H9 (cell line): ENCODE data around the gene MED8. TPM values are rescaled to one million over a fixed set of nuclear protein-coding genes. Genes with fewer than 3 reads are reported as not detected.

ENCODE experiments used
- DNase-seq: peaks from one replicate; pipeline ENCODE4 v3.0.0-alpha.2; 2017
- H2AFZ ChIP-seq: one replicate; pipeline ENCODE4 v1.6.1; 2013; ENCODE audit warnings: mild to moderate bottlenecking, low read length, control low read depth, moderate library complexity
- H2AK5ac ChIP-seq: 2 replicates; pipeline ENCODE4 v1.6.1; 2013; ENCODE audit warnings: low read length, control low read depth, mixed read lengths; ENCODE audit not compliant: insufficient read length
- H2BK120ac ChIP-seq: one replicate; pipeline ENCODE4 v1.6.1; 2013; ENCODE audit warnings: low read depth, mild to moderate bottlenecking, low read length, control low read depth, inconsistent platforms; ENCODE audit not compliant: poor library complexity, severe bottlenecking
- H2BK12ac ChIP-seq: 2 replicates; pipeline ENCODE4 v1.6.1; 2013; ENCODE audit warnings: low read length, control low read depth, mixed read lengths, low read depth; ENCODE audit not compliant: insufficient read length
- H2BK15ac ChIP-seq: 2 replicates; pipeline ENCODE4 v1.6.1; 2013; ENCODE audit warnings: low read depth, low read length, control low read depth
- H2BK20ac ChIP-seq: one replicate; pipeline ENCODE4 v1.6.1; 2013; ENCODE audit warnings: low read depth, mild to moderate bottlenecking, low read length, control low read depth, inconsistent platforms; ENCODE audit not compliant: poor library complexity, severe bottlenecking
- H2BK5ac ChIP-seq: 2 replicates; pipeline ENCODE4 v1.6.1; 2013; ENCODE audit warnings: low read length, control low read depth, mixed read lengths; ENCODE audit not compliant: insufficient read length
- H3K14ac ChIP-seq: 2 replicates; pipeline ENCODE4 v1.6.1; 2013; ENCODE audit warnings: low read length, control low read depth; ENCODE audit not compliant: insufficient read depth
- H3K18ac ChIP-seq: 2 replicates; pipeline ENCODE4 v1.6.1; 2013; ENCODE audit warnings: low read depth, mild to moderate bottlenecking, mixed read lengths, low read length, control low read depth; ENCODE audit not compliant: insufficient read length
- H3K23ac ChIP-seq: 2 replicates; pipeline ENCODE4 v1.6.1; 2013; ENCODE audit warnings: low read length, control low read depth, mixed read lengths, low read depth; ENCODE audit not compliant: insufficient read length
- H3K23me2 ChIP-seq: 2 replicates; pipeline ENCODE4 v1.6.1; 2013; ENCODE audit warnings: low read depth, mild to moderate bottlenecking, mixed read lengths, low read length, control low read depth; ENCODE audit not compliant: insufficient read length, poor library complexity, severe bottlenecking
- H3K27ac ChIP-seq: 2 replicates; pipeline ENCODE4 v1.5.1; 2013; ENCODE audit warnings: low read length, control low read depth, mixed read lengths, low read depth; ENCODE audit not compliant: insufficient read length
- H3K27me3 ChIP-seq: 2 replicates; pipeline ENCODE4 v1.6.1; 2013; ENCODE audit warnings: low read length, control low read depth, inconsistent platforms; ENCODE audit not compliant: insufficient read depth
- H3K4ac ChIP-seq: 2 replicates; pipeline ENCODE4 v1.6.1; 2013; ENCODE audit warnings: low read depth, mild to moderate bottlenecking, control low read depth, inconsistent platforms, low read length, moderate library complexity
- H3K4me1 ChIP-seq: 2 replicates; pipeline ENCODE4 v1.6.1; 2013; ENCODE audit warnings: low read length, control low read depth, inconsistent platforms; ENCODE audit not compliant: insufficient read depth
- H3K4me2 ChIP-seq: 2 replicates; pipeline ENCODE4 v1.6.1; 2013; ENCODE audit warnings: low read length, control low read depth, mixed read lengths; ENCODE audit not compliant: insufficient read length, insufficient read depth
- H3K56ac ChIP-seq: 2 replicates; pipeline ENCODE4 v1.6.1; 2013; ENCODE audit warnings: low read depth, mild to moderate bottlenecking, mixed read lengths, low read length, control low read depth; ENCODE audit not compliant: insufficient read length
- H3K79me1 ChIP-seq: 2 replicates; pipeline ENCODE4 v1.6.1; 2013; ENCODE audit warnings: low read depth, mild to moderate bottlenecking, moderate library complexity, low read length, control low read depth, inconsistent platforms; ENCODE audit not compliant: insufficient read depth, poor library complexity, severe bottlenecking
- H3K79me2 ChIP-seq: 2 replicates; pipeline ENCODE4 v1.6.1; 2013; ENCODE audit warnings: low read length, control low read depth, inconsistent platforms; ENCODE audit not compliant: insufficient read depth
- H3K9ac ChIP-seq: 2 replicates; pipeline ENCODE4 v1.6.1; 2013; ENCODE audit warnings: low read length, control low read depth, mixed read lengths; ENCODE audit not compliant: insufficient read length; ENCODE audit errors: extremely low read depth
- H3K9me3 ChIP-seq: one replicate; pipeline ENCODE4 v1.6.1; 2013; ENCODE audit warnings: low read depth, low read length, inconsistent platforms; ENCODE audit not compliant: control insufficient read depth
- H3T11ph ChIP-seq: one replicate; pipeline ENCODE4 v1.6.1; 2013; ENCODE audit warnings: mild to moderate bottlenecking, low read length, control low read depth, inconsistent platforms
- H4K20me1 ChIP-seq: one replicate; pipeline ENCODE4 v1.6.1; 2013; ENCODE audit not compliant: control insufficient read depth, insufficient read length, insufficient read depth
- H4K5ac ChIP-seq: 2 replicates; pipeline ENCODE4 v1.6.1; 2013; ENCODE audit warnings: low read depth, mild to moderate bottlenecking, mixed read lengths, low read length, control low read depth; ENCODE audit not compliant: insufficient read length
- H4K8ac ChIP-seq: replicated peaks from 2 replicates; pipeline ENCODE4 v1.6.1; 2013; ENCODE audit warnings: low read length, control low read depth, mixed read lengths, low read depth; ENCODE audit not compliant: insufficient read length
- H4K91ac ChIP-seq: 2 replicates; pipeline ENCODE4 v1.6.1; 2013; ENCODE audit warnings: low read depth, mild to moderate bottlenecking, moderate library complexity, mixed read lengths, low read length, control low read depth; ENCODE audit not compliant: insufficient read length
- H3K27ac Mint-ChIP-seq, 3 experiments: 2 replicates in 2 of 3; 3 replicates in 1 of 3; pipeline ENCODE4 v1.8.0; 2020 to 2021; ENCODE audit warnings: mixed read lengths in 3 of 3, mild to moderate bottlenecking in 1 of 3, moderate library complexity in 1 of 3
- H3K27me3 Mint-ChIP-seq: 2 replicates; pipeline ENCODE4 v1.8.0; 2021; ENCODE audit warnings: low read depth, mild to moderate bottlenecking, moderate library complexity, mixed read lengths
- H3K36me3 Mint-ChIP-seq, 3 experiments: 2 replicates in 2 of 3; 3 replicates in 1 of 3; pipeline ENCODE4 v1.8.0; 2020 to 2021; ENCODE audit warnings: low read depth in 3 of 3, mixed read lengths in 3 of 3; ENCODE audit not compliant: insufficient read depth in 1 of 3
- H3K4me1 Mint-ChIP-seq, 2 experiments: 2 replicates each; pipeline ENCODE4 v1.8.0; 2020; ENCODE audit warnings: mixed read lengths in 2 of 2
- H3K4me3 Mint-ChIP-seq, 2 experiments: 2 replicates in 1 of 2; 3 replicates in 1 of 2; pipeline ENCODE4 v1.8.0; 2020 to 2021; ENCODE audit warnings: mild to moderate bottlenecking in 2 of 2, mixed read lengths in 2 of 2, moderate library complexity in 1 of 2
- H3K9me3 Mint-ChIP-seq, 2 experiments: 2 replicates in 1 of 2; 3 replicates in 1 of 2; pipeline ENCODE4 v1.8.0; 2020; ENCODE audit warnings: mild to moderate bottlenecking in 2 of 2, mixed read lengths in 2 of 2, moderate library complexity in 1 of 2
- WGBS: extraction: QIAGEN DNeasy Blood & Tissue Kit; methylation state at CpG from one replicate; pipeline ENCODE4 v1.1.7; 2013; ENCODE audit warnings: missing lambda C conversion rate, low lambda C conversion rate, mixed read lengths; ENCODE audit not compliant: insufficient read length; ENCODE audit errors: extremely low coverage; 5-methylcytosine and 5-hydroxymethylcytosine counted together
- total RNA-seq: library from RNA; stranded (reverse); gene quantifications from 2 replicates; pipeline ENCODE4 v1.2.1, GENCODE V29; 2021
- TF ChIP-seq, protein P1 (sequence below): fragments of 200-600 bp; sonication (generic); conservative IDR thresholded peaks from 3 replicates; pipeline ENCODE4 v1.8.0; 2021; ENCODE audit warnings: antibody characterized with exemption, mild to moderate bottlenecking

MED8 gene
- total RNA-seq, 1 experiment from 2014 or later: 23.0 TPM

GRCh38 chr1:43354471-43354870, 35.1 kb downstream of the MED8 start:
- no peak overlapping the region for H2BK15ac ChIP-seq
- peaks cover 4% of the 10 kb centered on the region for H3K23me2 ChIP-seq
- DNase-seq: no peak
- Mint-ChIP-seq H3K4me3 (no peak overlapping the region), H3K36me3 (peaks cover 2 to 14% (median 5%) of the 10 kb centered on the region in 3 experiments; a peak in 3 of 7 replicates), H3K4me1 (peaks cover 15 to 26% of the 10 kb centered on the region in 2 experiments), H3K9me3 (no peaks in the 10 kb centered on the region; a peak in 2 of 5 replicates), H3K27ac (no peak overlapping the region), H3K27me3 (no peaks in the 10 kb centered on the region; the same call in 1 of the 2 replicates)
- H3T11ph ChIP-seq: no peak overlapping the region
- no peaks in the 10 kb centered on the region for H4K20me1 ChIP-seq
- no peak overlapping the region for H3K56ac ChIP-seq
- TF ChIP-seq, protein P1, sequence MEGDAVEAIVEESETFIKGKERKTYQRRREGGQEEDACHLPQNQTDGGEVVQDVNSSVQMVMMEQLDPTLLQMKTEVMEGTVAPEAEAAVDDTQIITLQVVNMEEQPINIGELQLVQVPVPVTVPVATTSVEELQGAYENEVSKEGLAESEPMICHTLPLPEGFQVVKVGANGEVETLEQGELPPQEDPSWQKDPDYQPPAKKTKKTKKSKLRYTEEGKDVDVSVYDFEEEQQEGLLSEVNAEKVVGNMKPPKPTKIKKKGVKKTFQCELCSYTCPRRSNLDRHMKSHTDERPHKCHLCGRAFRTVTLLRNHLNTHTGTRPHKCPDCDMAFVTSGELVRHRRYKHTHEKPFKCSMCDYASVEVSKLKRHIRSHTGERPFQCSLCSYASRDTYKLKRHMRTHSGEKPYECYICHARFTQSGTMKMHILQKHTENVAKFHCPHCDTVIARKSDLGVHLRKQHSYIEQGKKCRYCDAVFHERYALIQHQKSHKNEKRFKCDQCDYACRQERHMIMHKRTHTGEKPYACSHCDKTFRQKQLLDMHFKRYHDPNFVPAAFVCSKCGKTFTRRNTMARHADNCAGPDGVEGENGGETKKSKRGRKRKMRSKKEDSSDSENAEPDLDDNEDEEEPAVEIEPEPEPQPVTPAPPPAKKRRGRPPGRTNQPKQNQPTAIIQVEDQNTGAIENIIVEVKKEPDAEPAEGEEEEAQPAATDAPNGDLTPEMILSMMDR: no peak
- H3K9me3 ChIP-seq: no peaks in the 10 kb centered on the region
- H4K8ac ChIP-seq: no peak overlapping the region
- no peak overlapping the region for H3K4me2 ChIP-seq
- peaks cover 5% of the 10 kb centered on the region for H3K4me1 ChIP-seq
- no peak overlapping the region for H3K4ac ChIP-seq
- no peaks in the 10 kb centered on the region for H3K79me1 ChIP-seq
- no peak overlapping the region for H2AFZ ChIP-seq
- WGBS: no CpG with 5 or more reads among the region's 2 CpGs
- H4K5ac ChIP-seq: no peak overlapping the region
- H2BK5ac ChIP-seq: no peak overlapping the region
- H2AK5ac ChIP-seq: no peak overlapping the region
- no peak overlapping the region for H3K18ac ChIP-seq
- no peak overlapping the region for H3K23ac ChIP-seq
- H3K14ac ChIP-seq: no peak overlapping the region
- H3K79me2 ChIP-seq: peaks cover 3% of the 10 kb centered on the region; the same call in 1 of the 2 replicates
- no peak overlapping the region for H2BK120ac ChIP-seq
- no peak overlapping the region for H3K9ac ChIP-seq
- no peak overlapping the region for H3K27ac ChIP-seq
- H4K91ac ChIP-seq: no peak overlapping the region
- no peaks in the 10 kb centered on the region for H3K27me3 ChIP-seq
- H2BK20ac ChIP-seq: no peak overlapping the region
- H2BK12ac ChIP-seq: no peak overlapping the region
